Epithelial cell of esophagus (primary cell): ENCODE results near the gene F9.

ENCODE experiments used
- DNase-seq: peaks from one replicate; pipeline ENCODE4 v3.0.0; 2010; ENCODE audit warnings: low read depth
- H3K4me3 ChIP-seq: 2 replicates; pipeline ENCODE4 v1.5.1; 2011; ENCODE audit warnings: mild to moderate bottlenecking, low read length, control low read depth
- CTCF ChIP-seq: IDR thresholded peaks from 2 replicates; pipeline ENCODE4 v1.5.1; 2011; ENCODE audit warnings: low read depth, mild to moderate bottlenecking, low read length, control low read depth, inconsistent platforms; ENCODE audit not compliant: insufficient read depth; ENCODE audit errors: missing control alignments

F9 gene

GRCh38 chrX:139596068-139596467, 65.5 kb downstream of the F9 start:
- H3K4me3 ChIP-seq = no peak overlapping the region
- no peak for TF ChIP-seq CTCF
- no peak for DNase-seq

- no peak for TF ChIP-seq CTCF
- no peak for DNase-seq
- no peak overlapping the region for H3K4me3 ChIP-seq
These were observed 69.6 kb downstream of the F9 start for GRCh38 chrX:139600105-139600504.
